Colonic mucosa (tissue), 4 donors: ENCODE data around the gene ALDH2. TPM values are rescaled to one million over a fixed set of nuclear protein-coding genes. Genes with fewer than 3 reads are reported as not detected.

Experiments
- DNase-seq: peaks from one replicate; pipeline ENCODE4 v3.0.0-alpha.2; 2020
- H3K27ac ChIP-seq: fragments of 200-600 bp; one replicate; pipeline ENCODE4 v1.8.0; 2021
- H3K27me3 ChIP-seq: fragments of 200-600 bp; one replicate; pipeline ENCODE4 v1.8.0; 2021
- H3K36me3 ChIP-seq: fragments of 200-600 bp; one replicate; pipeline ENCODE4 v1.8.0; 2021
- H3K4me1 ChIP-seq: fragments of 200-600 bp; one replicate; pipeline ENCODE4 v1.8.0; 2021; ENCODE audit warnings: mild to moderate bottlenecking
- H3K4me3 ChIP-seq: fragments of 200-600 bp; one replicate; pipeline ENCODE4 v1.8.0; 2021
- H3K9ac ChIP-seq, 2 donors: one replicate each; pipeline ENCODE4 v1.7.0; 2013; ENCODE audit warnings: control low read depth in 2 of 2, low read depth in 2 of 2, low read length in 2 of 2
- H3K9me3 ChIP-seq: fragments of 200-600 bp; one replicate; pipeline ENCODE4 v1.8.0; 2021
- CTCF ChIP-seq: fragments of 200-600 bp; IDR thresholded peaks from one replicate; pipeline ENCODE4 v1.8.0; 2022; ENCODE audit warnings: antibody characterized with exemption, mild to moderate bottlenecking
- intact Hi-C: fragments of 100-400 bp; cut with DNase I; formaldehyde crosslinking; loops from one replicate; pipeline ENCODE4 v1.14.1; 2022
- total RNA-seq, 2 donors: library from RNA; stranded (reverse); fragmentation: NEBNext Ultra II Directional in 1 of 2; extraction: Animal tissue kit (Norgen Biotek cat#: 25700) in 1 of 2; gene quantifications; one replicate each; pipeline ENCODE4 v1.2.1, GENCODE V29; 2021
- donor health status: healthy.
- donor health status: DM: no; HTN: no; CAD: no.
- donor health status: DM: no; HTN: no; CAD: no.

Gene ALDH2
- total RNA-seq, 2 donors from 2014 or later = 240 to 398 TPM

GRCh38 chr12:111803038-111803626 lies 36.4 kb downstream of the ALDH2 start:
- Histone ChIP-seq H3K4me3 (no peak overlapping the region), H3K36me3 (peaks cover 25% of the 10 kb centered on the region), H3K27me3 (no peaks in the 10 kb centered on the region), H3K4me1 (no peaks in the 10 kb centered on the region), H3K9me3 (no peaks in the 10 kb centered on the region), H3K9ac (no peak overlapping the region), H3K27ac (no peak overlapping the region)
- intact Hi-C loops = no loop called here
- DNase-seq = no peak
- TF ChIP-seq CTCF = no peak

- no peaks in the 10 kb centered on the region for H3K4me1 ChIP-seq
- no peaks in the 10 kb centered on the region for H3K9me3 ChIP-seq
- no peak overlapping the region for H3K27ac ChIP-seq
- H3K9ac ChIP-seq = no peak overlapping the region
- DNase-seq = no peak
- intact Hi-C loops = no loop called here
- H3K36me3 ChIP-seq = peaks cover 25% of the 10 kb centered on the region
- no peak for TF ChIP-seq CTCF
- H3K27me3 ChIP-seq = no peaks in the 10 kb centered on the region
- H3K4me3 ChIP-seq = no peak overlapping the region
These were observed 37.1 kb downstream of the ALDH2 start for GRCh38 chr12:111803851-111804250.

GRCh38 chr12:111806304-111806703 lies 39.6 kb downstream of the ALDH2 start:
- no peak for DNase-seq
- Histone ChIP-seq H3K27ac (no peak overlapping the region), H3K9ac (no peak overlapping the region), H3K27me3 (no peaks in the 10 kb centered on the region), H3K9me3 (no peaks in the 10 kb centered on the region), H3K4me1 (no peaks in the 10 kb centered on the region), H3K4me3 (no peak overlapping the region), H3K36me3 (peaks cover 24% of the 10 kb centered on the region)
- TF ChIP-seq CTCF = no peak
- intact Hi-C loops = no loop called here

GRCh38 chr12:111807232-111807631 lies 40.5 kb downstream of the ALDH2 start:
- intact Hi-C loops = no loop called here
- no peak overlapping the region for H3K9ac ChIP-seq
- no peaks in the 10 kb centered on the region for H3K27me3 ChIP-seq
- no peaks in the 10 kb centered on the region for H3K4me1 ChIP-seq
- H3K27ac ChIP-seq = no peak overlapping the region
- H3K9me3 ChIP-seq = no peaks in the 10 kb centered on the region
- peaks cover 24% of the 10 kb centered on the region for H3K36me3 ChIP-seq
- no peak for TF ChIP-seq CTCF
- DNase-seq = no peak
- H3K4me3 ChIP-seq = no peak overlapping the region

GRCh38 chr12:111812881-111813741 lies 46.4 kb downstream of the ALDH2 start:
- Histone ChIP-seq H3K9ac (no peak overlapping the region), H3K36me3 (peaks cover 6% of the 10 kb centered on the region), H3K27ac (no peak overlapping the region), H3K4me1 (no peaks in the 10 kb centered on the region), H3K27me3 (no peaks in the 10 kb centered on the region), H3K4me3 (no peak overlapping the region), H3K9me3 (no peaks in the 10 kb centered on the region)
- peak; percentile 56 for TF ChIP-seq CTCF
- peak; percentile 80 for DNase-seq
- intact Hi-C loops = loop anchor here (2.0 kb wide), 1 partner anchor 60 kb away; no protein-coding TSS in a partner anchor
